HL-60/S4 treated with retinoic acid at 250 ng/mL for 4 days and 3 days (cell line): ENCODE results near the gene NCKAP5.
"Not testable (repeated sequence)": the region's sequence is repeated elsewhere in the genome, so short reads cannot be mapped to it uniquely, and the experiment has no call there.

Experiments used
- in situ Hi-C: fragments of 300-500 bp; cut with MboI; formaldehyde crosslinking; loops from 2 replicates; pipeline ENCODE4 v1.7.0; 2022; ENCODE audit warnings: low sequenced_read_pairs

Gene NCKAP5

DNA sequence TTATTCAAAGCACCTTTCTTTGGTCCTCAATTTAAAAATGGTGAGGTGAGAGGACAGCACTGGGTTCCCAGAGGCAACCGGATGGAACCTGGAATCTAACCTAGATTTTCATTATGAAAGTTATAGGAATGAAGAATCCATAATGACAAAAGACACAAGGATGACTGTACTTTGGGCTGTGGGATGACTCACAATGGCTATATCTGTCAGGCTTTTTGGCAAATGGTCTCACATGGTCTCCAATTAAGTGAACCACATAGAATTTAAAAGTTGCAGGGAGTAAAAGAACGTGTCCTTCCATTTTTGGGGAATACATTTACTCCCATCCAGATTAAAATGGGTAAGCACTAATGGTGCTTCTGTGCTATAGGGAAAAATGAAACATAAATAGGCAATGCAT lies 866.5 kb downstream of the NCKAP5 start:
- in situ Hi-C loops, result no loop called here

DNA sequence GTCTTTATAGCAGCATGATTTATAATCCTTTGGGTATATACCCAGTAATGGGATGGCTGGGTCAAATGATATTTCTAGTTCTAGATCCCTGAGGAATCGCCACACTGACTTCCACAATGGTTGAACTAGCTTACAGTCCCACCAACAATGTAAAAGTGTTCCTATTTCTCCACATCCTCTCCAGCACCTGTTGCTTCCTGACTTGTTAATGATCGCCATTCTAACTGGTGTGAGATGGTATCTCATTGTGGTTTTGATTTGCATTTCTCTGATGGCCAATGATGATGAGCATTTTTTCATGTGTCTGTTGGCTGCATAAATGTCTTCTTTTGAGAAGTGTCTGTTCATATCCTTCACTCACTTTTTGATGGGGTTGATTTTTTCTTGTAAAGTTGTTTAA lies 868.5 kb downstream of the NCKAP5 start:
- in situ Hi-C loops, result not testable (repeated sequence)

DNA sequence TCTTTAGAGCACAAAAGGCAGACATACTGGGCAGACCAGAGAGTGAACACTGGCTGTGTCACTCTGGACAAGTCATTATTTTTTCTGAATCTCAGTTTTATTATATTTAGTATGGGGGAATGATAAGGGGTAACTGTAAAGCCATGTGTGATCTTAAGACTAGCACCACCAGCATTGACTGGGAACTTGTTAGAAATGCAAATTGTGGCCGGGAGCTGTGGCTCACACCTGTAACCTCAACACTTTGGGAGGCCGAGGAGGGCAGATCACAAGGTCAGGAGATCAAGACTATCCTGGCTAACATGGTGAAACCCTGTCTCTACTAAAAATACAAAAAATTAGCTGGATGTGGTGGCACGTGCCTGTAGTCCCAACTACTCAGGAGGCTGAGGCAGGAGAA lies 869.9 kb downstream of the NCKAP5 start:
- in situ Hi-C loops, result not testable (repeated sequence)

DNA sequence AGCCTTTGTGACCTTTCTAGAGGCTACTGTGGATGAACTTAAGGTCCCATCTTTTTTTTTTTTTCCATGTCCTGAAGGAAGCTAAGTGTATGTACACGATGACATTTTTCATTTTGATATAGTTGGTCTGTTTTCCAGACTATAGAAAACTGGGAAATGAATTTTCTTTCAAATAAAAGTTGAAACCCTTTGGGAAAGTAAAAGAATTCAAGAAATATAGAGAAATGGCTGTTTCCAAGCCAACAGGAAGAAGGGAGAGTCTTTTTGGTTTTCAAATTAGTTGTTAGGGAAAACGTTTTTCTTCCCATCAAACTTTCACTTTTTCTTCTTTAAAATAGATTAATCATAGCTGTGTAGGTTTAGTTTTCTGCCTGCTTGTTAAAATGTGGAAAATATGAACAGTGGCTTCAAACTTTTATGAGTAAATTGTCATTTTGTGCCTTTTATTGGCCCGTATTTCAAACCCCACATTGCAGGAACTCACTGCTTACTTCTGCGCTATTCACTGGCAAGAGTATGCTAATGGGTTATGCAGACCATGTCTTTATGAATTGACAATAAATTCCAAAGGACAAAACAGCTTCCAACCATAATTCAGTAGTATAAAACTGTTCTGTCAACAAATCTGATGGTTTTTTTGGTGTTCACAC lies 870.6 kb downstream of the NCKAP5 start:
- in situ Hi-C loops, result no loop called here

- in situ Hi-C loops, result no loop called here
These were observed 875.4 kb downstream of the NCKAP5 start for GRCh38 chr2:132692816-132693215.

DNA sequence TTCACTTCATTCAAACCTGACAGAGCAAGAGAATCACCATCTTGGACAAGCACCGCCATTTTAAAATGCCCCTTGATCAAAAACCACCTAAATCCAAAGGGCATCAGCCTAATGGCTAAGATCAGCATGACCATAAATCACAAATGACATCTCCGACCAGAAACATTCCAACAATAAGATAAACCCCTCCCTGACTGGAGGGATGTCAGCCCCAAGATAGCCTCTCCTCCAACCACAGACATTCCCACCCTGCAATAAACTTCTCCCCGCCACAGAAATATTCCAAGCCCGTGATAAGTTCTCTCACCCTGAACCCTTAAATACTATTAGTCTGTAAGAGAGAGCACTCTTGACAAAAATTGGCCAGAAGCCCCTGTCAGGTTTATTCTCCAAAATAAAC lies 876.7 kb downstream of the NCKAP5 start:
- in situ Hi-C loops, result no loop called here

GRCh38 chr2:132690664-132691303 lies 877.5 kb downstream of the NCKAP5 start:
- in situ Hi-C loops, result no loop called here

DNA sequence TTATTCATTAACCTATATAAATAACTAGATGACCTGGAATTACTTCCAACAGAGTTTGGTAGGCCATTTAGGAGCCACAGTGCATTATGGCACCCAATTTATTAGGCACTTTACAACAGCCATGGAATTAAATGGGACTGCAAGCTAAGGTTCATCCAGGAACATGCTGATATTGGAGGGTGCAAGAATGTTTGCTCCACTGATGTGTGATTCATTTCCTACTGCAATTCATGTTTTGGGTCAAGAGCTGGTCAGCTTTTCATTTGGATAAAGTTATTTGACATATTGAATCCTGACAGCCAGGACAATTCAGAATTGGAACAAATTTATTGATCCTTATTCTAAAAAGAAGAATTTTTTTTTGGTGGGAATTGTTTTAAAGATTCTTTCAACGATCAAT lies 886.5 kb downstream of the NCKAP5 start:
- in situ Hi-C loops, result no loop called here

DNA sequence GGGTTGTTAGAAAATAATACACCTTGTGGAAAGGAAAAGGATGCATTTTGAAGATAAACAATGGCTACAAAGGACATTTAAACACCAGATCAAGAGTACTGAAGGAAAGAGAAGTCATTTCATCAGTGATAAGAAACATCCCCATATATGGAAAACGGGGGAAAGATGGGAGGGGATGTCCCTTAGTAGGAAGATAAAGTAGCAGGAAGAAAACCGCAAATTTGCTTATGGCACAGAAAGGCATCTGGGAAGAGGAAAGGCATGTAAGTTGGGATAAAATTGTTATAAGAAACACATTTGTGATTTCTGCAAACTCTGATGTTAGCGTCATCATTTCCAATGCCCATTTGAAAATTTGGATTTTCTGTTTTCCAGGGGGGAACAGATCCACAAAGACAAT lies 887.7 kb downstream of the NCKAP5 start:
- in situ Hi-C loops, result no loop called here

DNA sequence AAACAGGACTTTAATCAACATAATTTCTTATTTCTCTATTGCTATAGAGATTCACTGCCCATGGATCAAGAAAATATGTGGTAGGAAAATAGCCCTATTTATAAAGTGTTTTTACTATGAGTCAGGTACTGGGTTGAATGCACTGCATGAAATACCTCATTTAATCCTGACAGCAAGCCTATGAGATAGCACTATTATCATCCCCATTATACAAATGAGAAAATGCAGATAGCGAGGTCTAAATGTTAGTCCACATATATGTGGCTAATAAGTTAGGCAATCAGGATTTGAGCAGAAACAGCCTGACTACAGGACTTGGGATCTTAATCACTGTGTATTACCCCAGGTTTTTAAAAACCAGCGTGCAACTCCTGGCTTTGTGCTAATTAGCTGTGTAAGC lies 889.8 kb downstream of the NCKAP5 start:
- in situ Hi-C loops, result no loop called here

- in situ Hi-C loops, result no loop called here
These were observed 890.6 kb downstream of the NCKAP5 start for GRCh38 chr2:132677661-132678060.

DNA sequence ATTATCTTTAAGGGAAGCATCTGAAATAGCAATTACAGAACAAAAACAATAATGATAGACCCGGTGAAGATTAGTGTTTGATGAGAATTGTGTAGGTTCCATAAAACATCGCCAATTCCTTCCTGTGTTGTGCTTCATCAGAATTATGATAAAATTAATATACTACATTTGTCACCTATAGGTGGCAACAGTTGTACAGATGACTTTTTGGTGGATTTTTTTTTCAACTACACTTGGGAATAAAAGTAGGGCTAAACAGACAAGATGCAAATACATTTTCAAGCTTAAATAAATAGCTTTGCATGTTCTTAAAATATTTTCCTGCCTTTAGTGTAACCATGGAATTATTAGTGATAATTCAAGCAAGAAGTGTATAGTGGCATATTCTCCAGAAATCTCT lies 891.3 kb downstream of the NCKAP5 start:
- in situ Hi-C loops, result no loop called here

- in situ Hi-C loops, result no loop called here
These were observed 897.0 kb downstream of the NCKAP5 start for GRCh38 chr2:132671151-132671835.

GRCh38 chr2:132670496-132671150 lies 897.6 kb downstream of the NCKAP5 start:
- in situ Hi-C loops, result no loop called here

DNA sequence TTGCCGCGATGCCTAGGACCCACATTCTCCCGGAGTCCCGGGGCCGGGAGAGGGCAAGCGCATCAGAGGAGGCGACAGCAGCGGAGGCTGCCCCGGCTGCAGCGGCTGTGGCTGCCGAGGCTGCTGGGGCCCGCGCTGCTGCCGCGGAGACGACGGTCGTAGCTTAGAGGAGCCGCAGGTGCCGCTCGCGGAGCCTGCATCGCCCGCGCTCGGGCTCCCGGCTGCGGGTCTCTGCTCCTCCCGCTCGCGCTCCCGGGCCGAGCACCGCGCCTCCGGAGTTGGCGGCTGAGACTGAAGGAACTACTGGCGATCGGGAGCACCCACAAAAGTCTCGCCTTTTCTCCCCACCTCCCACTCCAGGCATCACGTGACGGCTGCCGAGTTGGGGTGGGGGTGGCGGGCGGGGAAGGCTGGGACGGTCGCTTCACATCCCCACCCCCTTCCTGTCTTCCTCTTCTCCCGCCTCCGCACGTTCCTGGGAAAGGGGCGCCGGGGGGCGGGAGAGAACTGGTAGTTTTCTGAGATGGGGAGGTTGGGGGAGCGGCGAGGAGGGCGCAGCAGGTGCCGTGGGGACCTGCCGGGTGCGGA lies 898.3 kb downstream of the NCKAP5 start, which contains the start of gene LYPD1:
Gene LYPD1 (minus strand): TSS at position 298 of the 588 bp plus-strand sequence. CDS start 273 bp downstream, at position 25.
- in situ Hi-C loops, result no loop called here

- in situ Hi-C loops, result no loop called here
These were observed 899.0 kb downstream of the NCKAP5 start for GRCh38 chr2:132668987-132669907.

GRCh38 chr2:132668189-132668823 lies 900.0 kb downstream of the NCKAP5 start:
- in situ Hi-C loops, result no loop called here

DNA sequence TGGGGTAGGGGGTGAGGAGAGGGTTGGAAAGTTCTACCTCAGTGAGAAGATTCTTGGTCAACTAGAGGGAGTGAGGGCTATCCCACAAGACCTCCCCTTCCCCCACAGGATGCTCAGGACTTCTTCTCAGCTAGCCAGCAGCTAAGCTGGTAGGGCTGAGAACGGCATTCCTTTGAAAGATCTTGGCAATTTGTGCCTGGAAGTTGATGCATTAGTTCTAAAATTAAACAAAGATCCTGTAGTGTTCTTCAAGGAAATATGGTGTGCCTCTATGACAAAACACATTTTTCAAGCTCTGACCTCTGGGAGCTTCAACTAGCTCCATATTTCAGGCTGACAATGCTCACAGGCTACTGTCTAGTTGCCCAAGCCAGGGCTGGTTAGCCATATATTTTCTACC lies 900.6 kb downstream of the NCKAP5 start:
- in situ Hi-C loops, result no loop called here

DNA sequence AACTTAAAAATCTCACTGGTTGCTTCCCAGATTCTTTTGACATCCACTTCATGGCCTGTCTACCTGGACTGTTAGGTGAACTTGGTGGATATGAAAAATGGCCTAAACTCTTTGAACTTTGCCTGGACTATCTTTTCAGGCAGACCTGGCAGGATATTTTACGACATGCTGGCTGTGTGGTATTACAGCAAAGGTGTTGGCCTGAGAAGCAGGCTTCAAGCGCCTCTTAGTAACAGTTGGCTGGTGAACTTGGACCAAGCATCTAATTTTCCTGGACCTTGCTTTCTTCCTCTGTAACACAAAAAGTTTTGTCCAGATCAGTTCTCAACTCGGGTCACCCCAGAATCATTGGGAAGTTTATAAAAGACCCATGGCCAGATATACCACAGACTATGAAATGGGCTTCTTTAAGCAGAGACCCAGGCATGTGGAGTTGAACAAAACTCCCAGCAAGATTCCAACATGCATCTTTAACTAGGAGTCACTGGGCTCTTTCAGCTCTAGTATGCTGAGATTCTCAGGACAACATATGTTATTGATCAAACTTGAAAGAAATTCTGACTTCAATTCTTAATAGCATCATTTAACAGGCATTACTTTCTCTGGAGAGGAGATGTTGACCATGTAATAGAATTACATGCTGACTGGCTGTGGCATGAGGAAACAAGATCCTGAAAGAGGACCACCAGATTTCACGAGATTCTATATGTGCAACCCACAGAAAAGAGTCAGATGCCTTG lies 902.7 kb downstream of the NCKAP5 start:
- in situ Hi-C loops, result no loop called here
